SK-N-MC (cell line): ENCODE data around the gene PPP4R1.

Experiments used
- EZH2 ChIP-seq: fragments of 200-600 bp; sonication (generic); IDR thresholded peaks from one replicate; pipeline ENCODE4 v1.6.1; 2017; ENCODE audit warnings: antibody characterized with exemption
- POLR2AphosphoS5 ChIP-seq: IDR thresholded peaks from 2 replicates; pipeline ENCODE4 v1.6.1; 2012; ENCODE audit warnings: mild to moderate bottlenecking, low read depth, low read length, borderline replicate concordance

DNA sequence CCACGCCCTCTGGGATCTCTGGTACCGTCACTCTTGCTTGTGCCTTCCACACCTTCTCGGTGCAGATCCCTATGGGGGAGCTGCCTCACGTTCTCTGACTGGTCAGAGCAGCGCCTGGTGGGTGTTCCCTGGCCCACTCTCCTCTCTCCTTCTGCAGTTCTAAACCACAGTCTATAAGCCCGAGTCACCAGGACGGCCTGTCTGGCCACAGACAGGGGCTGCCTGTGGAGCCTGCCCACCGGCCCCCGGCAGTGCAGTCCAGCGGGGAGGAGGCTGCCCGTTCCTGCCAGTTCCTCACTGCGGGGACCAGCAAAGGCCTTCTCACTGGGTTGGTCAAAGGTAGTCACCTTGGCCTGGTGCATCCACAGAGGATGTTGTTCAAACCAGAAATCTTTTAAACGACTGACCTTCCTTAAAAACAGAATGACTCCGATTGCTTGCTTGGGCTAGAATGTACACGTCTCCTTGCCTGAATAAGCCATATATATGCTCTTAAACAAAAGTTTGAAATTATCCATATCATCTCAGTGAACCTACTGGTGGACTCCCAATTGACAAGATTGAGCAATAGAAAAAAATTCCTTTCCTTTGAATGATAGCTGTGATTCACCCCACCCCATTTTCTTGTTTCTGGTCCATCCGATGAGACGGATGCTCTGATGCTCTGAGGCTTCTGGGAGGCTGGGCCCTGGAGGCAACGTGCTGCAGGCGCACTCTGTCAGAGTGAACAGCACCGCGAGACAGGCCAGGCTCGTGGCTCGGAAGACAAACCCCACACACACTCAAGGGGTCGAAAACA lies 77.8 kb downstream of the PPP4R1 start:
- TF ChIP-seq EZH2 (no peak), POLR2AphosphoS5 (no peak)
